Neuronal stem cell (in vitro differentiated cells): ENCODE data around the gene UBE2QL1.

ENCODE experiments used
- DNase-seq: peaks from one replicate; pipeline ENCODE4 v3.0.0-alpha.2; 2013; ENCODE audit warnings: low spot score
- H2AFZ ChIP-seq: one replicate; pipeline ENCODE4 v1.6.1; 2013; ENCODE audit warnings: mild to moderate bottlenecking, low read length, inconsistent platforms
- H2AK5ac ChIP-seq: 2 replicates; pipeline ENCODE4 v1.6.1; 2013; ENCODE audit warnings: low read depth, mild to moderate bottlenecking, inconsistent platforms, low read length, moderate library complexity, mixed read lengths
- H2BK120ac ChIP-seq: 2 replicates; pipeline ENCODE4 v1.6.1; 2013; ENCODE audit warnings: low read depth, mild to moderate bottlenecking, inconsistent platforms, low read length, moderate library complexity, mixed read lengths
- H2BK12ac ChIP-seq: one replicate; pipeline ENCODE4 v1.6.1; 2013; ENCODE audit warnings: low read length, inconsistent platforms
- H2BK15ac ChIP-seq: 2 replicates; pipeline ENCODE4 v1.6.1; 2013; ENCODE audit warnings: mild to moderate bottlenecking, low read length, inconsistent platforms, mixed read lengths
- H2BK5ac ChIP-seq: one replicate; pipeline ENCODE4 v1.6.1; 2013; ENCODE audit warnings: inconsistent platforms, mild to moderate bottlenecking, low read length, moderate library complexity
- H3K14ac ChIP-seq: one replicate; pipeline ENCODE4 v1.6.1; 2013; ENCODE audit warnings: low read length, inconsistent platforms
- H3K18ac ChIP-seq: 2 replicates; pipeline ENCODE4 v1.6.1; 2013; ENCODE audit warnings: low read length, inconsistent platforms
- H3K23ac ChIP-seq: 2 replicates; pipeline ENCODE4 v1.6.1; 2013; ENCODE audit warnings: low read depth, mild to moderate bottlenecking, mixed read lengths, low read length, inconsistent platforms; ENCODE audit not compliant: poor library complexity
- H3K27ac ChIP-seq: replicated peaks from 3 replicates; pipeline ENCODE4 v1.5.1; 2013; ENCODE audit warnings: low read length, inconsistent platforms
- H3K27me3 ChIP-seq, 3 experiments: 2 replicates each; pipeline ENCODE4 v1.6.1; 2013; ENCODE audit warnings: low read length in 3 of 3, mild to moderate bottlenecking in 2 of 3, inconsistent platforms in 1 of 3, low read depth in 1 of 3, mixed read lengths in 1 of 3, moderate library complexity in 1 of 3; ENCODE audit not compliant: control insufficient read depth in 3 of 3, insufficient read depth in 3 of 3
- H3K36me3 ChIP-seq, 2 donors: replicated peaks in 1 of 2; 2 replicates each; pipeline ENCODE4 v1.6.1; 2013; ENCODE audit warnings: low read length in 2 of 2; ENCODE audit not compliant: control insufficient read depth in 2 of 2, insufficient read depth in 2 of 2
- H3K4ac ChIP-seq: 2 replicates; pipeline ENCODE4 v1.6.1; 2013; ENCODE audit warnings: inconsistent platforms, mild to moderate bottlenecking, low read length, moderate library complexity
- H3K4me1 ChIP-seq, 2 donors: 1 replicate in 1 of 2; 2 replicates in 1 of 2; pipeline ENCODE4 v1.6.1; 2013; ENCODE audit warnings: low read length in 2 of 2, low read depth in 1 of 2; ENCODE audit not compliant: control insufficient read depth in 2 of 2, insufficient read depth in 1 of 2
- H3K4me2 ChIP-seq: one replicate; pipeline ENCODE4 v1.6.1; 2013; ENCODE audit warnings: mild to moderate bottlenecking, low read length, inconsistent platforms; ENCODE audit not compliant: insufficient read depth, poor library complexity, severe bottlenecking
- H3K4me3 ChIP-seq, 2 donors: 2 replicates each; pipeline ENCODE4 v1.5.1; 2013; ENCODE audit warnings: low read length in 2 of 2, mild to moderate bottlenecking in 2 of 2, inconsistent platforms in 1 of 2, moderate library complexity in 1 of 2
- H3K79me1 ChIP-seq: one replicate; pipeline ENCODE4 v1.6.1; 2013; ENCODE audit warnings: low read depth, mild to moderate bottlenecking, inconsistent platforms, low read length, moderate library complexity
- H3K9ac ChIP-seq: one replicate; pipeline ENCODE4 v1.6.1; 2013; ENCODE audit warnings: mild to moderate bottlenecking, low read depth, low read length, inconsistent platforms; ENCODE audit not compliant: poor library complexity
- H3K9me3 ChIP-seq, 2 donors: replicated peaks in 1 of 2; 2 replicates each; pipeline versions ENCODE3 to v1.6.1; 2013; ENCODE audit warnings: low read length in 2 of 2, mild to moderate bottlenecking in 2 of 2, inconsistent platforms in 1 of 2, low read depth in 1 of 2, mixed read lengths in 1 of 2, moderate library complexity in 1 of 2; ENCODE audit not compliant: control insufficient read depth in 2 of 2, insufficient read depth in 1 of 2
- H4K8ac ChIP-seq: one replicate; pipeline ENCODE4 v1.6.1; 2013; ENCODE audit warnings: low read depth, mild to moderate bottlenecking, inconsistent platforms, low read length, moderate library complexity
- H4K91ac ChIP-seq: one replicate; pipeline ENCODE4 v1.6.1; 2013; ENCODE audit warnings: low read length, low read depth, mild to moderate bottlenecking, inconsistent platforms; ENCODE audit not compliant: poor library complexity
- WGBS, 2 donors: extraction: QIAGEN DNeasy Blood & Tissue Kit; methylation state at CpG; one replicate each; pipeline ENCODE4 v1.1.7; 2013; ENCODE audit warnings: missing lambda C conversion rate in 2 of 2, mixed read lengths in 1 of 2; ENCODE audit not compliant: insufficient read length in 2 of 2, insufficient replicate concordance in 1 of 2; ENCODE audit errors: extremely low coverage in 2 of 2; 5-methylcytosine and 5-hydroxymethylcytosine counted together

The UBE2QL1 gene

DNA sequence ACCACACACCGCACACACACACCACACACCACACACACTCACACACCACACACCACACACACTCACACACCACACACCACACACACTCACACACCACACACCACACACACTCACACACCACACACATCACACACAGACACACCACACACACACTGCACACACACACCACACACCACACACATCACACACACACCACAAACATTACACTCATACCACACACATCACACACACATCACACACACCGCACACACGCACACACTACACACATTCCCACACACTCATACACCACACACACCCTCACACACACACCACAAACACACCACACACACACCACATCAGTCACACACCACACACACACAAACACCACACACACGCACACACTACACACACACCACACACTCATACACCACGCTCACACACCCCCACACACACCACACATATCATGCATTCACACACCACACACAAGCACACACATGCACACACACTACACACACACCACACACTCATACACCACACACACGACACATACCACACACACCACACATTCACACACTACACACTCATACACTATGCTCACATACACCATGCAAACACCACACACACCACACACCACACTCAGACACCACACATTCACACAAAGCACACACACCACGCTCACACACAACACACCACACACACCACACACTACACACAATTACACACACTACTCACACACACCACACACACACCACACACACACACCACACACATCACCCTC lies 1.1 kb upstream of the UBE2QL1 start:
- H3K4me3 ChIP-seq: peak overlapping the region in 1 of 2 donors; percentile 76
- H2AK5ac ChIP-seq: peak overlapping the region; percentile 18
- H3K14ac ChIP-seq: peak overlapping the region; percentile 77
- H3K9me3 ChIP-seq: peaks cover 0 to 12% of the 10 kb centered on the region in 2 donors
- peak overlapping the region; percentile 96 for H3K23ac ChIP-seq
- H3K36me3 ChIP-seq: peaks cover 0 to 8% of the 10 kb centered on the region in 2 donors
- peak overlapping the region; percentile 63 for H3K9ac ChIP-seq
- peak overlapping the region; percentile 90 for H4K91ac ChIP-seq
- H3K27me3 ChIP-seq: peaks cover 3 to 55% (median 24%) of the 10 kb centered on the region in 3 experiments
- H2AFZ ChIP-seq: no peak overlapping the region
- H4K8ac ChIP-seq: peak overlapping the region; percentile 6
- H3K79me1 ChIP-seq: peaks cover 5% of the 10 kb centered on the region
- no peak overlapping the region for H3K27ac ChIP-seq
- H3K4ac ChIP-seq: peak overlapping the region; percentile 86
- peak overlapping the region; percentile 20 for H2BK15ac ChIP-seq
- H2BK5ac ChIP-seq: no peak overlapping the region
- H3K4me2 ChIP-seq: no peak overlapping the region
- H2BK12ac ChIP-seq: peak overlapping the region; percentile 95
- H2BK120ac ChIP-seq: peak overlapping the region; percentile 1
- 100% methylated on average over 7 of the region's 7 CpGs; no CpG with 5 or more reads in 1 of the 2 donors for WGBS, 2 donors
- no peak for DNase-seq
- H3K4me1 ChIP-seq: peaks cover 0 to 7% of the 10 kb centered on the region in 2 donors
- H3K18ac ChIP-seq: peak overlapping the region; percentile 71

DNA sequence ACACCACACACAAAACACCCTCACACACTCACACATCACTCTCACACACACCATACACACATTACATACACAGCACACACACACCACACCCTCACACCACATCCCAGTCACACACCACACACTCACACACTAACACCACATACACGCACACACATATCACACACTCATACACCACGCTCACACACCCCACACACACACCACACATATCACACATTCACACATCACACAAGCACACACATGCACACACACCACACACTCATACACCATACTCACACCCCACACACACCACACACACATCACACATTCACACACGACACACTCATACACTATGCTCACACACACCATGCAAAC lies 543 bp upstream of the UBE2QL1 start:
- Histone ChIP-seq H3K9ac (peak overlapping the region; percentile 63), H4K8ac (peak overlapping the region; percentile 6), H3K4me2 (no peak overlapping the region), H2BK5ac (no peak overlapping the region), H2AFZ (no peak overlapping the region), H2AK5ac (peak overlapping the region; percentile 18), H3K4ac (no peak overlapping the region), H3K4me1 (peaks cover 0 to 13% of the 10 kb centered on the region in 2 donors), H3K18ac (peak overlapping the region; percentile 71), H3K14ac (peak overlapping the region; percentile 77), H3K27ac (no peak overlapping the region), H2BK12ac (peak overlapping the region; percentile 0), H3K4me3 (peak overlapping the region in 1 of 2 donors; percentile 76), H3K36me3 (peaks cover 0 to 8% of the 10 kb centered on the region in 2 donors), H3K23ac (peak overlapping the region; percentile 8), H2BK120ac (peak overlapping the region; percentile 1), H4K91ac (peak overlapping the region; percentile 94), H2BK15ac (peak overlapping the region; percentile 20), H3K9me3 (peaks cover 0 to 12% of the 10 kb centered on the region in 2 donors), H3K27me3 (peaks cover 3 to 60% (median 24%) of the 10 kb centered on the region in 3 experiments), H3K79me1 (peaks cover 5% of the 10 kb centered on the region)
- WGBS, 2 donors: 100% methylated on average over 1 to 3 of the region's 3 CpGs
- DNase-seq: no peak

DNA sequence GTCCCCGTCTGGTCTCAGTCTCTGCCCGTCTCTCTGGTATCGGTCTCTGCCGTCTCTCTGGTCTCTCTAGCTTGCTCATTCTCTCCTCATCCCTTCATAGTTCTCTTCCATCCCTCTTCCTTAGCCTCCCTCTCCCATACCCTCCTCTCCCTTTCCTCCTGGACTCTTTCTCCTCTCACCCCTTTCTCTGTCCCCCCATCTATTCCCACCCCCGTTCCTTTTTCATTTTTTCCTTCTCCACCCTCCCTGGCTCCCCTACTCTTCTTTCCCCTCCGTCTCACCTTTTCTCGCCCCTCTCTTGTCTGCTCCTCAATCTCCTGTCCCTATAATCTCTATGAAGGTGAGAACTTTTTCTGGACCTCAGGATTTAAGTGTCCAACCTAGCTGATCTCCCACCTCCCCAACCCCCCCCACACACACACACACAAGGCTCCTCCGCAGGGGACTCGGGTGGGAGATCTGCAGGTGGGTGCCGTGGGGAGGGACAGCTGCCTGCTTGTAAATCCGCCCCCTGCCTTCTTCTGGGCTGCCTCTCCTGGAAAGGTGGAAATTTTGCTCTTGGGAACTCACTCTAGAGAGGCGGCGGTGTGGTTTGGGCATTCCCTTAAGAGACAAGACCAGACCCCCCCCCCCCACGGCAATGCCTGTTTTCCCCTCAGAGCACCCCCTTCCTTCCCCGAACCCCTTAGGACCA lies 953 bp downstream of the UBE2QL1 start:
- Histone ChIP-seq H3K9ac (peak overlapping the region; percentile 94), H2AK5ac (no peak overlapping the region), H4K91ac (no peak overlapping the region), H3K18ac (no peak overlapping the region), H3K36me3 (peaks cover 0 to 8% of the 10 kb centered on the region in 2 donors), H3K9me3 (peaks cover 0 to 12% of the 10 kb centered on the region in 2 donors), H2BK5ac (peak overlapping the region; percentile 27), H2BK12ac (no peak overlapping the region), H2BK15ac (no peak overlapping the region), H3K4ac (no peak overlapping the region), H3K27ac (no peak overlapping the region), H3K14ac (no peak overlapping the region), H3K27me3 (peaks cover 3 to 74% (median 24%) of the 10 kb centered on the region in 3 experiments), H3K79me1 (peaks cover 5% of the 10 kb centered on the region), H3K4me2 (peak overlapping the region; percentile 95), H4K8ac (no peak overlapping the region), H3K23ac (no peak overlapping the region), H3K4me3 (peak overlapping the region in 1 of 2 donors; percentile 90), H2BK120ac (no peak overlapping the region), H3K4me1 (peaks cover 0 to 13% of the 10 kb centered on the region in 2 donors), H2AFZ (peak overlapping the region; percentile 81)
- DNase-seq: no peak
- WGBS, 2 donors: no CpG with 5 or more reads among the region's 15 CpGs

DNA sequence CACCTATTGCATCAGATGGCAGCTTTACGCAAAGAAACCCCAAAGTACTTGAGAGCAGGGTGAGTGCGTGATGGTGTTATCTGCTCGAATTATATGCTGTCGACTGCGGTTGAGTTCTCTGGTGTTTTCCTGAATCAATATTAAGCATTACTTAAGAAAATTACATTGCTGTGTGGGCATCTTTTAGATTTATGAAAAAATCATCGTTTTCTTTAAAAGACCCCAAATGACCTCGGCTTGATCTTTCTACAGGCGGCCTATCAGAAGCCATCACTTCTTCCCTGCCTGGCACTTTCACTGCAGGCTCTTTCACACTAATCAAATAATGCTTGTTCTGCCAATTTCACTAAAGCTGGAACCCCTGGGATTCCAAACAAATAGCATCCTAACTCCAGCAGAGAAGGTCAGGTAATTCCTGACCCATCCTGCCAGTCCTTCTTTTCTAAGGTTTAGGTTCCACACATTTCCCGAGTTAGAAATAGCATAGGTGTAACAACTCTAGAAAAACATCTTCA lies 1.7 kb downstream of the UBE2QL1 start:
- Histone ChIP-seq H3K79me1 (peaks cover 5% of the 10 kb centered on the region), H3K9me3 (peaks cover 0 to 12% of the 10 kb centered on the region in 2 donors), H3K18ac (no peak overlapping the region), H2BK12ac (no peak overlapping the region), H2BK15ac (no peak overlapping the region), H2BK5ac (no peak overlapping the region), H4K8ac (no peak overlapping the region), H3K36me3 (peaks cover 0 to 8% of the 10 kb centered on the region in 2 donors), H3K14ac (no peak overlapping the region), H3K4me1 (peaks cover 0 to 13% of the 10 kb centered on the region in 2 donors), H3K9ac (no peak overlapping the region), H2AFZ (no peak overlapping the region), H3K27me3 (peaks cover 3 to 78% (median 24%) of the 10 kb centered on the region in 3 experiments), H3K4me3 (no peak overlapping the region), H2BK120ac (no peak overlapping the region), H3K4ac (no peak overlapping the region), H3K4me2 (peak overlapping the region; percentile 45), H3K23ac (no peak overlapping the region), H3K27ac (no peak overlapping the region), H2AK5ac (no peak overlapping the region), H4K91ac (no peak overlapping the region)
- DNase-seq: no peak
- WGBS, 2 donors: no CpG with 5 or more reads among the region's 9 CpGs
